HG02852 (cell line): Measurements from ENCODE around the gene GABBR2.
A peak's percentile ranks its signal among the peaks of the same experiment; 100 is the strongest.

Experiments used
- ATAC-seq: cut with Tn5 transposase; IDR thresholded peaks from one replicate; pipeline ENCODE4 v1.9.1; 2021; ENCODE audit warnings: mild to moderate bottlenecking, moderate library complexity; ENCODE audit not compliant: unreplicated experiment

Gene GABBR2

DNA sequence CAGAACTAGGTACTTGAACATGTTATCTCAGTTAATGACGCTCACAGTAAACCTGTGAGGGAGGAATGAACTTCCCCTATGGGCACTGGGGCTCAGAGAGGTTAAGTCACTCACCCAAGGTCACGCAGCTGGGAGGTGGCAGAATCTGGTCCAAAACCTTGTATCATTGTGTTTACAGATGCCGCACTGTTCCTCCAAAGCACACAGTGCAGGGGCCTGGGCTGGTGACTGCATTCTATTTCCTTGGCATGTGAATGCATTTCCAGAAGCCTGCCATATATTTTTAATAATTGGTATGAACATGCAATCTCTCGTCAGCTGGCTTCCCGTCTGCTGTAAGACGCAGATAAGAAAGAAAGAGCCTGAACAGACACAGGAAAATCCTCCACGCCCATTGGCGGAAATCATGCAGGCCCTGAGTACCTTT lies 376.3 kb downstream of the GABBR2 start:
- no peak for ATAC-seq

GRCh38 chr9:98331536-98332259 lies 377.0 kb downstream of the GABBR2 start:
- ATAC-seq = no peak

DNA sequence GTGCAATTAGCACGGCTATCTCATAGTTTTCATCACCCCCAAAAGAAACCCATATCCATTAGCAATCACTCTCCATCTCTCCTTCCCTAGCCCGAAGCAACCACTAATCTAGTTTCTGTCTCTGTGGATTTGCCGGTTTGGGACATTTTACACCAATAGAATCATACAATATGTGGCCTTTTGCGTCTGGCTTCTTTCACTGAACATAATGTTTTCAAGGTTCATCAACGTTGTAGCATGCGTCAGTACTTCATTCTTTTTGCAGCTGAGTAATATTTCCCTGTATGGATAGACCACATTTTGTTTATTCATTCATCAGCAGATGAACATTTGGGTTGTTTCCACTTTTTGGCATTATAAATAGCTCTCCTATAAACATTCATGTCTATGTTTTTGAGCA lies 377.9 kb downstream of the GABBR2 start:
- ATAC-seq = no peak

DNA sequence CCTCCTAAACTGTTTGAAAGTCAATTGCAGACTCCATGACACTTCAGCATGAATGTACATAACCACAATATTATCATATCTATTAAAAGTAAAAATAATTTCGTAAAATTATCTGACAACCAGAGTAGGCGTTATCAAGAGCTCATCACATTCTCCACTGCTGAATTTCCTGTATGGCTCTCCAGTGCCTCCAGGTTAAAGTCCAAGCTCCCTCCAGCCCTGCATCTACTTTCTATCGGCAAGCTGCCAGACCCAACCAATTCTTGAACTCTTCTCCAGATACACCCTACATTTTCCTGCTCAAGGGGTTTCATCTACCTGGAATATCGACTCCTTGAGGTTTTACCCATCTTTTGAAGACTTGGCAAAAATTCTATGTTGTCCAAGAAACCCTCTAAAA lies 378.8 kb downstream of the GABBR2 start:
- ATAC-seq = no peak

DNA sequence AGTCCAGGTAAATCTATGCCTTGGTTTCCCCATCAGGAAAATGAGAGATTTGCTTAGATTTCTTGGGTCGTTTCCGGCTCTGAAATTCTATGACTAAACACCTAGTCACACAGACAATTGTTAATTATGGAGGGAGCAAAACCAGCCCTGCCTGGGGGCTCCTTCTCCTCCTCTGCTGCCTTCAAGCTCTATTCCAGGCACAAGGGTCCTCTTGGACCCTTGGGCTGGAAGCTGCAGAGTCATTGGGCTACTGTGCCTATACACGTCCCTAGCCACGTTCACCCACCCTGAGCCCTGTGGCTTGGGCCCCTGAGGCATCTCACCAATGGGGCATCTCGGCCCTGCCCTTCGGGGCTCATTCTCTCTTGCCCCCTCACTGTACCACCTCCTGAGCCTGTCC lies 379.5 kb downstream of the GABBR2 start:
- no peak for ATAC-seq

DNA sequence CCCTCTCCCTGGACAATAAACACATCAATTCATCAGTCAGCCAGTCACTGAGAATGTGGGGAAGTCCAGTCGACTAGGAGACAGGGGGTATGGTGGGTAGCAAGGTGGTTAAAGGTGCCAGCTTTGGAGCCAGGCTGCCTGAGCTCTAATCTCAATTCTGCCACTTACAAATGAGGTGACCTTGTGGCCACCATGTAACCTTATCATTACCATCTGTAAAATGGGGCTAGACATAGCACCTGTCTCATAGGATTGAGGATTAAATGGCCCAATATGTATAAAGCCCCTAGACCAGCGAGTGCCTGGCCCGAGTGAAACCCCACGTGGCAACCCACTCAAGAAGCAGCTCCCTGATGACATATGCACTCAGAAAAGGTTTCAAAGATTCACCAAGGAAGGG lies 380.0 kb downstream of the GABBR2 start:
- no peak for ATAC-seq

- no peak for ATAC-seq
Measured at GRCh38 chr9:98328141-98328540, 380.6 kb downstream of the GABBR2 start.

DNA sequence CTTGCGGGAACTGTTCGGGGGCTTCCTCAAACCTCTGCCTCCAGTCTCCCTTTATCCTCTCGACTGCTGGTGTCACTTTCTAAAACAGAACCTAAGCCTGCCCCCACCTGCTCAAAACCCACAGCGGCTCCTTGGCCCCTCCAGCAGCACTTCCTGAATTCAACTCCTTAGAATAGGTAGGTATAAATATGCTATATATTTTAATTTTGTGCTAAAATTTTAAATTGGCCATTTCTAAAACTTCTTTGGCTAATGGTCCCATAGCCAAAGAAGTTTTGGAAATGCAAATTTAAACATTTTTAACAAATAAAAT lies 381.5 kb downstream of the GABBR2 start:
- no peak for ATAC-seq

DNA sequence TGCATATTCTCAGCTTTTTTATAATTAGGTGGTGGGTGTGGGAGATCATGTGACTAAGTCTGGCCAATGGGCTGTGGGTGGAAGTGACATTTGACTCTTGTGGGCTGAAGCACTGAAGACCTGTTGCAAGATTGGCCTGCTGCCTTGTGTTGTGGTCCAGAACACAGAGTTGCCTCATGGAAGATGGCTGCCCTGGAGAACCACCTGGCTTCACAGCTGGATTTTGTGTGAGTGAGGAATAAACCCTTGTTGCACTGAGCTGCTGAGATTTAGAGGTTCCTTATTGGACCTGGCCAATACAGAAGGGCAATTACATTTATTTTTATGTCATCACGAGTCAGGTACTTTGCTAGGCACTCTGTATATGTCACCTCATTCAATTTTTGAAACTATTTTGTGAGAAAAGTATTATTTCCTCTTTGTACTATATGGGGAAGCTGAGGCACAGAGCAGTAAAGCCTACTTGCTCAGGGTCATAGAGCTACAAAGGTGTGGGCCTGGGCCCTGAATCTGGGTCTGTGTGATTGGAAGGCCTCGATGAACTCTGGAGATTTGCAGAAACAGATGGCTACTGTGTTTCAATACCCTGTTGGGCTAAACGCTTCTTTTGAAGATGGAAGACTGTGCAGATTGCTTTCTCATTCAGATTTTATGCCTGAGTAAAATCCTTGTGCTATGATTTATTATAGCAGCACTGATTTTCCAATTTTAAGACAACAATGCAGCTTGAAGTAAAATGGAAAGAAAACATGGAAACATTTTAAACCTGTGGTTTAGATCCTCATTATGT lies 382.1 kb downstream of the GABBR2 start:
- ATAC-seq = no peak

DNA sequence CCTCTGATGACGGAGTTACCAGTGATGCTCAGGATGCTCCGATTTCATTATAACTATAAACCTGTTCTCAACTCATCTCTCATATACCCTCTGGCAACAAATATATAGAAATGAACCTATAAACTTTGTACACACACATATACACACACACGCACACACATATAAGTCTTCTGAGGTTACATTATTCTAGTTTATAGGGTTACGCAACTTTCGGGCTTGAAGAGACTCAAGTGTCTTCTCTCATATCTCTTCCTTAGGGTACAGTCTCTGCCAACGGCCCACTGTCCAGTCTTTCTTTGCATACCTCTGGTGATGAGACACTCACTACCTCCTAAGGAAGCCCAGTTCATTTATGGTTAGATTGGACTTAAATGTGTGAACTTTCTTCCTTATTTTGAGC lies 383.9 kb downstream of the GABBR2 start:
- ATAC-seq = no peak

DNA sequence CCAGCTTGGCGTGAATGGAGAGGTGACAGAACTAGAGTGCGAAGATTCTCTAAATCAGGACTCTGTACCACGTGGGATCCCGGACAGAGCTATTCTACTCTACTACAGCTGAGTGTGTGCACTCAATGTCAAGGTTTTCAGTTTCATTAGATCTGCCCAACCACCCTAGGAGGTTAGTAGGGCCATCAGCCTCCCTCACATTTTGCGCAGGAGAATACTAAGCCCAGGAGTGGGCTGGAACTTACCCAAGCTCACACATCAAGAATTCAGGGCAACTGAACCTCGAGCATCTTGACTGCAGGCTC lies 385.0 kb downstream of the GABBR2 start:
- no peak for ATAC-seq

GRCh38 chr9:98323051-98323830 lies 385.5 kb downstream of the GABBR2 start:
- ATAC-seq = no peak

- ATAC-seq = no peak
Measured at GRCh38 chr9:98321269-98321668, 387.5 kb downstream of the GABBR2 start.

GRCh38 chr9:98318834-98319478 lies 389.8 kb downstream of the GABBR2 start:
- ATAC-seq = no peak

DNA sequence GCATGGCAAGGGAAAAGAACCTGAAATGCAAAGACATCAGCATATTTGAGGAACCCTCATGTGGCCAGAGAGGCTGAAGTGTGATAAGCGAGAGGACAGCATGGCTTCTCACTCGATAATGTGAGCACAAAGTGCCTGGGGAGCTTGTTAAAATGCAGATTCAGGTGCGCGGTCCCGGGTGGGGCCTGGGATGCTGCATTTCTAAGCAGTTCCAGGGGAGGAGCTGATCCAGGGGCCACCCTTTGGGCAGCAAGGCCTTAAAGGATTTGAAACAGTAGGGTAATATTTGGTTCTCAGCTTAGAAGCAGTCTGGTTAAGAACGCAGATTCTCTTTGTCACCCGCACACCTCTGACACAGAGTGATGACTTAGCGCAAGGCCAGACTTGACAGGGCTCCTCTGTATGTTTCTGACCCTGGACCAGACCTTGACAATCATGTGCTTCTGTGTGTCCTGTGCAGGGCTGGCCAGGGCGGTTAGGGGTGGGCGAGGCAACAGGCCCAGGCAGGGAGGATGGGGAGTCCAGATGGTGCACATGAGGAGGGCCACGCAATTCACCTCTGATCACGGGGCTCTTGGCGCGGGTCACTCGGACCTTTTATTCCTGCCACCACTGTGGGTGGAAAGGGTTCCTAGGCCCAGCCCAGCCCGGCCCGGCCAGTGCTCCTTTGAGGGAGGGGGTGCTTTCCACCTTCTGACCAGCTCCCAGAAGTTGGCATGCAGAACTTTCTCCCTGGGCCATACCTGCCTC lies 390.5 kb downstream of the GABBR2 start:
- ATAC-seq = no peak

DNA sequence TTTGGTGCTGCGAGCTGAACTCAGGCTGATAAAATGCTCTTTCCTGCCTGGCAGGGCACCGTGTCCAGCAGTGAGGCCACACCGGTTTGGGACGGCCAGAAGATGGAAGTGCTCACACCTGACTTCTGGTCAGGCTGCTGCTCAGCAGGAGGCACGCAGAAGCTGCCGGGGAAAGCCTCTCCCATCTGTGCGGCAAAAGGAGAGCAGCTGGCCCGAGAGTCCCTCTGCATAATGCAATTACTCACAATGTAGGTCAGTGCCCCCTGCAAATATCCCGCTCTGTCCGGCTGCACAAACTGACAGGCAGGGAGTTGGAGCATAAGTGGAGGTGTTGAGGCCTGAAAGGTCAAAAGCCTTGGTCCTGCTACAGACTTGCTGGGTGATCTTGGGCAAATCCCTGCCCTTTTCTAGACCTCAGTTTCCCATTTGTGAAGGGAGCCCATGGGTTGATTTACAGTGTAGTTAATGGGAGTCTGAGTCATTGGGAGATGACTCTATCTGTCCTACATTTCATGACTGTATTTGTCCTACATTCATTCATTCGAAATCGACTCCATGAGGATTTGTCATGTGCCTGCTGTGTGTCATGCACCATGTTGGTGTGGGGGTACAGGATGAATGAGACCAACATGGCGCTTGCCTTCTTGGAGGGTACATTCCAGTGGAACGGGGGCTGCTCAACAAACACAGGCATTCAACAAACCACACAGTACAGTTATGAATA lies 391.4 kb downstream of the GABBR2 start:
- no peak for ATAC-seq

DNA sequence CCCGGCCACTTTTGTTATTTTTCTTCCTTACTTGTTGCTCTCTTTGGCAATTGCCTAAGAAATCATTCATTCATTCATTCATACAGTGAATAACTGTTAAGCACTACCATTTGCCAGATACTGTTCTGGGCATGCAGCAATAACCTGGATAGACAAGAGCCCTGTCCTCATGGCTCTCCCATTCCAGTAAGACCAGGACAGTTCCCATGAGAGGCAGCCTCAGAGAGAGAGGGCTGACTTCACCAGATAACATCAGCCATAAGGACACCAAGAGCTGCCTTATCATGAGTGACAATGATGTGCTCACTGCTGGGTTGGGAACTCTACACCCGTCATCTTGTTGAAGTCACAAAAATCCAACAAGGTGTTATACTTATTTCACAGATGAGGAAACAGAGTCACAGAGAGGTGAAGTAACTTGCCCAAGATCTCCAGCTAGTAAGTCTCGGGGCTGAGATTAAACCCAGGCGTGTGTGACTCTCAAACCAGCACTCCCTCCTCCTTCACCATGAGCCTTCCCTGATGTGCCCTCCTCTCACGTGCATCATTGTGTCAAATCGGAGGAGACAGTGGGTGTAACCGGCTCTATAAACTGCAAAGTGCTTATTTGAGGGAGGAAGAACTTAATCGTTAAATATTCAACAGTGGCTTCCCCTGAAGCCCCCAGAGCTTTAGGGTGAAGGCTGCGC lies 392.1 kb downstream of the GABBR2 start:
- ATAC-seq = no peak

DNA sequence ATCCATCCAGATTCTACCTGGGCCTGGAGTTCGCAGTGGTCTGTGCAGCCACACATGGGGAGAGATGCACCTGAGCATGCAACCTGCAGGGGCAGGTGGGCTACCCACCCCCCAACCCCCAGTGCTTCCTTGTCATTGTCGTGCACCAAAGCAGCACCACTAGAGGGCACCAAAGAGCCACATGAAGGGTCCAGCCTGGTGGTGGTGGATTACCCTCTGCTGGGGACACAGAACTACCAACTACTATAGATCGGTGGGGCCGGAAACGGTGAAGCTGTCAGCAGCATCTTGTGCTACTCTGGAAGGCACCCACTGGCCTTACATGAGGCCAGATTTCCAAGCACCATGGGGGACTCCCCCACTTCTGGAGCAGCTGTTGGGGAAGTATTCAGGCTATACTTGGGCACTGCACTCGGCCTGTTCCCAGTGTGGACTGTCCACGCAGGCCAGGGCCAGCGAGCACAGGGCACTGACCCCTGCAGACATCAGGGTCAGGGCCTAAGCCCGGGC lies 393.1 kb downstream of the GABBR2 start:
- ATAC-seq = peak; percentile 57

- ATAC-seq = no peak
Measured at GRCh38 chr9:98315067-98315453, 393.7 kb downstream of the GABBR2 start.
